ENCODE measurements around the gene BCL3.
"Not testable (repeated sequence)": the region's sequence is repeated elsewhere in the genome, so short reads cannot be mapped to it uniquely, and the experiment has no call there.

The BCL3 gene, protein sequence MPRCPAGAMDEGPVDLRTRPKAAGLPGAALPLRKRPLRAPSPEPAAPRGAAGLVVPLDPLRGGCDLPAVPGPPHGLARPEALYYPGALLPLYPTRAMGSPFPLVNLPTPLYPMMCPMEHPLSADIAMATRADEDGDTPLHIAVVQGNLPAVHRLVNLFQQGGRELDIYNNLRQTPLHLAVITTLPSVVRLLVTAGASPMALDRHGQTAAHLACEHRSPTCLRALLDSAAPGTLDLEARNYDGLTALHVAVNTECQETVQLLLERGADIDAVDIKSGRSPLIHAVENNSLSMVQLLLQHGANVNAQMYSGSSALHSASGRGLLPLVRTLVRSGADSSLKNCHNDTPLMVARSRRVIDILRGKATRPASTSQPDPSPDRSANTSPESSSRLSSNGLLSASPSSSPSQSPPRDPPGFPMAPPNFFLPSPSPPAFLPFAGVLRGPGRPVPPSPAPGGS

DNA sequence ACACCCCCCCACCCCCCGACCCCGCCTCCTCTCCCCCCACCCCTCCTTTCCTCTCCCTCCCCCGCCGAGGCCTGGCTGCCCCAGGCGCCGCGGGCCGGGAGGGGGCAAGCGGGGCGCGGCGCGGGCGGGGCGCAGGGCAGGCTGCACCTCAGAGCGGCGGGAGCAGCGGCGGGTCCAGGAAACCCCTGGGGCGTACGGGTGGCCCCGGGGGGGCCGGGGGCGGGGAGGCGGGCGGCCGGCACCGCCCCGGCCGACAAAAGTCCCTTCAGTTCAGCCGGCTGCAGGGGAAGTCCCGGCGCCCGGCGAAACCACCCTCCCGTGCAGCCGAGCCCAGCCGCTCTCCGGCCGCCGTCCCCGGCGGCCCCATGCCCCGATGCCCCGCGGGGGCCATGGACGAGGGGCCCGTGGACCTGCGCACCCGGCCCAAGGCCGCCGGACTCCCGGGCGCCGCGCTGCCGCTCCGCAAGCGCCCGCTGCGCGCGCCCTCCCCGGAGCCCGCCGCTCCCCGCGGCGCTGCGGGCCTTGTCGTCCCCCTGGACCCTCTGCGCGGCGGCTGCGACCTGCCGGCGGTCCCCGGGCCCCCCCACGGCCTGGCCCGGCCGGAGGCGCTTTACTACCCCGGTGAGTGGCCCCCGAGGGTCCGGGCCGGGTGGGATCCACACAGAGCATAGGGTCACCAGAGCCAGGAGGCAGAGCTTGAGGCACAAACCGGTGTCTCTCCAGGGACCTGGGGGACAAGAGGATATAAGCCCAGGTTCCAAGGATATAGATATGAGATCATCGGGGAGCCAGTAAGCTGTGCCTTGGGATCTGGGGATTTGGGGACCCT is at the start of gene BCL3:
BCL3 (plus strand) TSS at position 283 of the 829 bp plus-strand sequence; CDS start at position 366, 83 bp downstream.
- DNase-seq = no peak

DNA sequence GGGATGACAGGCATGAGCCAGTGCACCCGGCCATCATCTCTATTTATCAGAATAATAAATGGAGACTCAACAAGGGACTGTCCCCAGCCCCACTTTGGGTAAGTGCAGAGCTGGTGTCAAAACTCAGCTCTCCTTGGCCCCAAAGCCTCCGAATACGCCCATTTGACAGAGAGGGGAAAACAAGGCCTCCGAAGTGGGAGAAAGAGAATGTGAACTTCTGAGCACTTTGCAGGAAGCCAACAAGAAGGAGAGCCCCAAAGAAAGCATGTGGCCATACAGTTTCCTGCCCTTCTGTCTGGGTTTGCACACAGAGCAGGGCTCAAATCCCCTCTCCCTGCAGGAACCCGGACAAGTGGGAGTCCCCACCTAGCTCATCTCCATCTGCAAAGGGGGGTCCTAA is 48.0 kb upstream of the BCL3 start:
- DNase-seq = no peak

DNA sequence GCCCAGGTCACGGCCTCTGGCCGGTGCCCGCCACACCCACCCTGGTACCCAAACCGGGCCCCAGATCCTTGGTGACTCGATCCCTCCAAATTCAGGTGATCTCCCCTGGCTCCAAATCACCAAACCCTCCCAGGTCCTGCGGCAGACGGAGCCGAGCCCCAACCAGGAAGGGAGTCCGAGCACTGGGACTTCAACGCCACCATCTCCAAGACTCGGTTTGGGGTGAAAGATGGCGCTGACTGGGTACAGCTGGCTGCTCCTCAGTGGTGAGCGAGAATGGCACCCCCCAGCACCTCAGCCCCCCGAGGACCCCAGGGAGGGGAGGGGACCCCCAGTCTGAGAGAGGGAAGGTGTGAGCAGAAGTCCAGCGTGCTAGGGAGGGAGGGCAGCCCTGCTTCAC is 47.3 kb upstream of the BCL3 start:
- no peak for DNase-seq

DNA sequence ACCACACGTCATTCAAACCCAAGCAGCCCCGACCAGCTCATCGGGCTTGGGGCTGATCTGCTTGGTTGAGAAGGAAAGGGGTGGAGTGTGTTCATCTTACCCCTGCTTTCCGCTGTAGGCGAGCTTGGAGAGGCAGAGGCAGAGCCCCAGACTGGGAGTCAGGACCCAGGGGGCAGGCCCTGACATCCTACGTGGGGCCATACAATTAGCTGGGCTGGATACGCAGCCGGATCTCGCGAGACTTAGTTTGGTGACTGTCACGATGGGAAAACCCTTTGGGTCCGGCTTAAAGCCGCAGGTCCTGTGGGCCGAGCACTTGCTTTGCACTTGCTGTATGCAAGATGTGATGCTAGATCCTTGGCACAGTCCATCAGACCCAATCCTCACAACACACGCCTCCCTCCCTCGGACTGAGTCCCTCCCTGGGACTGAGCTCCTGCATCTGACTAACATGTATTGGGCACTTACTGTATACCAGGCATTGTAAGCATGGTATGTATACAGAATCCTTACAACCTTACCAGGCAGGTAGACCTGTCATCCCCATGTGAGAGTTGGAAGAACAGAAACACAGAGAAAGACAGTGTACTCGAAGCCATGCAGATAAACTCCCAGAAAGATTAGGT is 45.8 kb upstream of the BCL3 start:
- no peak for DNase-seq

DNA sequence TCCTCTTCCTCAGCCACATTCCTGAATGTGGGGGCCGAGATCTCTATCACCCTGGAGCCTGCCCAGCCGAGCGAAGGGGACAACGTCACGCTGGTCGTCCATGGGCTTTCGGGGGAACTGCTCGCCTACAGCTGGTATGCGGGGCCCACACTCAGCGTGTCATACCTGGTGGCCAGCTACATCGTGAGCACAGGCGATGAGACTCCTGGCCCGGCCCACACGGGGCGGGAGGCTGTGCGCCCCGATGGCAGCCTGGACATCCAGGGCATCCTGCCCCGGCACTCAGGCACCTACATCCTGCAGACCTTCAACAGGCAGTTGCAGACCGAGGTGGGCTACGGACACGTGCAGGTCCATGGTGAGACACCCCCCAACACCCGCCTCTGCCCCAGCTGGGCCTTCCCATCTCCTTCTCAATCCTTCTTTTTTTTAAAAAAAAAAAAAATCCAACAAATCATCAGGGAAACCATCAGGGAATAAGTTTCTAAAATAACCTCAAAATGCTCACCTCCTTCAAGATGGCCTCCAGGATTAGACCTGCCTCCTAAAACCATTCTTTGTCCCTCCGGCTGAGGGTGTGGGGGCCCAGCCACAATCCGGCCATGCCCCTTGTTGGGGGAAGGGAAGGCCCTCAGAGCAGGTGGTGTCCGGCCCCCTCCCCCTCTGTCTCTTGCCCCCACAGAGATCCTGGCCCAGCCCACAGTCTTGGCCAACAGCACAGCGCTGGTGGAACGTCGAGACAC is 45.0 kb upstream of the BCL3 start:
- DNase-seq = no peak

DNA sequence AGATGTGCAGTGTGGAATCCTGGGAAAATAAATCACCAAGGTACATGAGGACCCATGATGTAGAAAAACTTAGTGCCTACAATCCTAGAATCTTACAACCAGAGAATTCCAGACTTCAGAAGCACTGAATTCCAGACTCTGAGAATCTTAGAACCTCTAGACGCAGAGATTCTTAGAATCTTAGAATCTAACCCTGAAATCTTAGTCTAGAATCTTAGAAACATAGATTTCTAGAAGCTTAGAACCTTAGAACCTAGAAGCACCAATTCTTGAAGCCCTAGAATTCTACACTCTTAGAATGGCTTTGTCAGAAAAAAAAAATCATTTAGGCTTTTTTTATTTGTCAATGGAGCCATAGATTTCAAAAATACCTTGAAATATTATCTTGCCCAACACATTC is 43.5 kb upstream of the BCL3 start:
- DNase-seq = no peak

DNA sequence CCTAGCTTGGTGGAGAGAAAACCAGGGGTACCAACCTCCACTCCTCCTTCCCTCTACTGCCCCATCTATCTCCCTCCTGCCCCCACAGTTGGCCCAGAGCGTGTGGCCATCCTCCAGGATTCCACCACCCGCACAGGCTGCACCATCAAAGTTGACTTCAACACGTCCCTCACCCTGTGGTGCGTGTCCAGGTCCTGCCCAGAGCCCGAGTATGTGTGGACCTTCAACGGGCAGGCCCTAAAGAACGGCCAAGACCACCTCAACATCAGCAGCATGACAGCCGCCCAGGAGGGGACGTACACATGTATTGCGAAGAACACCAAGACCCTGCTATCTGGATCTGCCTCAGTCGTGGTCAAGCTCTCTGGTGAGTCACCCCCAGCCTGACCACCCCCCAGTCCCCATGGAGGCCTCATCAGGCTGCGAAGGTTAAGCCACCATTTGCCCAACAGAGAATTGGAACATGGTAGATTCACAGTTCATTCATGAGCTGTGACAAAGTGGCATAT is 43.0 kb upstream of the BCL3 start:
- no peak for DNase-seq

DNA sequence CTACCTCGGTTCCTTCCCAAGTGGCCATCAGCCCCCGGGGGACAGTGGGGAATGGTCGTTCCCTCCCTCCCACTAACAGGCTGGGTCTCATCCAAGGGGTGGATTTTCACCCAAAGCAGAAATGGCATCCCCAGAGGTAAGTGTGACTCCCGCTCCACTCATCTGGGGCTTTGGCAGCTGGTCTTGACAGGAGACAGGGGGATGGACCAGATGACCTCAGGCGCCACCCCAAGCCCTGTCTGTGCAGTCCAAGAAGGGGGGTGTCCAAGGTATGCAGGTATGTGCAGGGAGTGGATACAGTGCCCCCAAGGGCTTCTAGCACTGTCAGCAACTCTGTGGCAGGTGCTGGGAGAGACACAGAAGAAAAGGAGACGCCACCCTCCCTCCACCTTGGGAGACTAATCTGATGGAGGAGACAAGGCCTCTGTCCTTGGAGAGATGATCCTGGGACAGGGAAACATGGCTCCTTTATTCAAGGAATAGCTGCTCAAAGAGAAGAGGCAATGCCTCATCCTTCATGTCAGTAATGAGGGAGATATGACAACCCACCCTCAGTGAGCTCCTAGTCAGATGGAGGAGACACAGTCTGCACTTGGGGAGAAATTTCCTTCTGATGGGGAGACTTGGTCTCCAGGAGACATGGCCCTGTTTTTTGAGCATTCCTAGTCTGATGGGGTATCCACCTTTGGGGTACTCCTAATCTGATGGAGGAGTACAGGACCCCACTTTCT is 41.8 kb upstream of the BCL3 start:
- DNase-seq = no peak

DNA sequence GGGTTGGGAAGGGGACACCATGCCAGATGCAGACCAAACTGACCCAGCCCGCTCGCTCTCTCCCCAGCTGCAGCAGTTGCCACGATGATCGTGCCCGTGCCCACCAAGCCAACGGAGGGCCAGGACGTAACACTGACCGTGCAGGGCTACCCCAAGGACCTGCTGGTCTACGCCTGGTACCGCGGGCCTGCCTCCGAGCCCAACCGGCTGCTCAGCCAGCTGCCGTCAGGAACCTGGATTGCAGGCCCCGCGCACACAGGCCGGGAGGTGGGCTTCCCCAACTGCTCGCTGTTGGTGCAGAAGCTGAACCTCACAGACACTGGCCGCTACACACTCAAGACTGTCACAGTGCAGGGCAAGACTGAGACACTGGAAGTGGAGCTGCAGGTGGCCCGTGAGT is 40.7 kb upstream of the BCL3 start:
- no peak for DNase-seq

DNA sequence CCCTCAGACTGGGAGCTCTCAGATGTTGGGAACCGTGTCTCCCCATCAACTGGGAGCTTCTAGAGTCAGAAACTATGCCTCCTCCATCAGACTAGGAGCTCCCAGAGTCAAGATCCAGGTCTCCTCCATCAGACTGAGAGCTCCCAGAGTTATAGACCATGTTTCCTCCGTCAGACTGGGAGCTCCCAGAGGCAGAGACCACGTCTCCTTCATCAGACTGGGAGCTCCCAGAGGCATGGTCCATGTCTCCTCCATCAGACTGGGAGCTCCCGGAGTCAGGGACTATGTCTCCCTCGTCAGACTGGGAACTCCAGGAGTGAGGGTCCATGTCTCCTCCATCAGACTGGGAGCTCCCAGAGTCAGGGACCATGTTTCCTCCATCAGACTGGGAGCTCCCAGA is 39.6 kb upstream of the BCL3 start:
- DNase-seq = no peak

DNA sequence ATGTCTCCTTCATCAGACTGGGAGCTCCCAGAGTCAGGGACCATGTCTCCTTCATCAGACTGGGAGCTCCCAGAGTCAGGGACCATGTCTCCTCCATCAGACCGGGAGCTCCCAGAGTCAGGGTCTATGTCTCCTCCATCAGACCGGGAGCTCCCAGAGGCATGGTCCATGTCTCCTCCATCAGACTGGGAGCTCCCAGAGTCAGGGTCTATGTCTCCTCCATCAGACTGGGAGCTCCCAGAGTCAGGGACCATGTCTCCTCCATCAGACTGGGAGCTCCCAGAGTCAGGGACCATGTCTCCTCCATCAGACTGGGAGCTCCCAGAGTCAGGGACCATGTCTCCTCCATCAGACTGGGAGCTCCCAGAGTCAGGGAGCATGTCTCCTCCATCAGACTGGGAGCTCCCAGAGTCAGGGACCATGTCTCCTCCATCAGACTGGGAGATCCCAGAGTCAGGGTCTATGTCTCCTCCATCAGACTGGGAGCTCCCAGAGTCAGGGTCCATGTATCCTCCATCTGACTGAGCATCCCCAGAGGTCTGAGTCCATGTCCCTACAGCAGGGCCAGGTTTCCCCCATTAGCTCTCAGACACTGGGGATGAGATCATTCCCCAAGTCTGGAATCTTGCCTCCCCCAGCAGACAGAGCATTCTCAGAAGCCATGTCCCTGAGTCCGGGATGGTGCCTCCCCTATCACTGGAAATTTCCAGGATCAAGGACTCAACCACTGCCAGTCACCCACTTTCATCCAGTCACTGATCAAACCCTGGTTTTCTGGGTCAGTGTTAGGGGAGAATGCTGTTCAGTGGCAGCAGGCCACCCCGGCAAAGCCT is 38.9 kb upstream of the BCL3 start:
- DNase-seq = not testable (repeated sequence)

DNA sequence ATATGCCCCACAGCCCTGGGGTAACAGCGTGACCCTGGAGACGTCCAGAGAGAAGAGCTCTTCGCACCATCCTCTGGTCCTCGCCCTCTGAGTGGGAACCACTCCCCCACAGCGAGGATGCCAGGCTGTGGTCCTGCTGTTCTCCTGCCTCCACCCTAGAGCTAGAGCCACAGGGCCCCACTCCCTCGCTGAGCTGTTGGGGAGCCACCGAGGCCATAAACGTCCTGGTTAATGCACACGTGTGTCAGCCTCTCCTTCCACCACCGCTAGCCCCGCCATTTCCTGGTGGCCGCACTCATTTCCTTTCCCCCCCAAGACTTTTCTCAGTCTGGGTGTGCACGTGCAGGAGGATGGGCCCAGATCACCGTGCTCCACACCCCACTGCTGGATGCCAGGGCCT is 38.0 kb upstream of the BCL3 start:
- DNase-seq = no peak

DNA sequence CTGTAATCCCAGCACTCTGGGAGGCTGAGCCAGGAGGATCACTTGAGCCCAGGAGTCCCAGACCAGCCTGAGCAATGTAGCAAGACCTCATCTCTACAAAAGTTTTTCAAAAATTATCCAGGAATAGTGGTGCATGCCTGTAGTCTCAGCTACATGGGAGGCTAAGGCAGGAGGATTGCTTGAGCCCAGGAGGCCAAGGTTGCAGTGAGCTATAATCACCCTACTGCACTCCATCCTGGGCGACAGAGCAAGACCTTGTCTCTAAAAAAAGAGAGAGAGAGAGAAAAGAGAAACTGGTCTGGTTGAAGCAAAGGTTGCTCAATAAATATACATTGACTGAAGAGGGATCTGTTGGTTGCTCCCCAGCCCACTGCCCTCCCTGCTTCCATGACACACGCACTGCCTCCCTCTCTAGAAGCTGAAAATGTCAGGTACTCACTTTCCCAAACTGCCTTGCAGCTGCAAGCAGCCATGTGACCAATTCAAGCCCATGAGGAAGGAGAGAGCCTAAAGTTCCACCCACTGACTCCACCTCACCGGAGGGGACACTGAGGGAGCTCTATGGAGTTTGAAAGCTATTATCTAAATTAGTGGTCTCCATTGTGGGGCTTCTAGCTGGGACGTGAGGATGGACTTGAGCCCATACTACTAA is 35.5 kb upstream of the BCL3 start:
- no peak for DNase-seq

DNA sequence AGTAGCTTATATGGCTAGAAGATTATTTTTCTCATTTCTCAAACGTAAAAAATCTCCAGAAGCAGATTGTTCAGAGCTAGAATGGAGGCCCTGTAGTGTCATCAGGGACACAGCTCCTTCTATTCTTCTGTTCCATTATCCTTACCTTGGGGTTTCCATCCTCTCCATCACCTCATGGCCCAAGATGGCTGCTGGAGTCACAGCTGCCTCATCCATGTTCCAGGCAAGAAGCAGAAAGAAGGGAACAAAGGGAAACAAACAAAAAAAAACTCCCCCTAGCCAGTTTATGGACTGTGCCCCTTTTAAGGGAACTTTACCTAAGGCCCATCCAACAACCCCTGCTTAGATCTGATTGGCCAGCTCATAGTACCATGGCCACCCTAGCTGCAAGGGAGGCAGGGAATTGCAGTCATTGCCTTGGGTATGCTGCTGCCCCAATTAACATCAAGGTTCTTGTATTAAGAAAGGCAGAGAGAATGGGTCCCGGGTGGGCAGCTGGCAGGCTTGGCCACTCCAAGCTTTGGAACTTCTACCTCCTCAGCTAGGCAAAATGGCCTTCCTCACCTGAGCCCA is 33.8 kb upstream of the BCL3 start:
- no peak for DNase-seq

DNA sequence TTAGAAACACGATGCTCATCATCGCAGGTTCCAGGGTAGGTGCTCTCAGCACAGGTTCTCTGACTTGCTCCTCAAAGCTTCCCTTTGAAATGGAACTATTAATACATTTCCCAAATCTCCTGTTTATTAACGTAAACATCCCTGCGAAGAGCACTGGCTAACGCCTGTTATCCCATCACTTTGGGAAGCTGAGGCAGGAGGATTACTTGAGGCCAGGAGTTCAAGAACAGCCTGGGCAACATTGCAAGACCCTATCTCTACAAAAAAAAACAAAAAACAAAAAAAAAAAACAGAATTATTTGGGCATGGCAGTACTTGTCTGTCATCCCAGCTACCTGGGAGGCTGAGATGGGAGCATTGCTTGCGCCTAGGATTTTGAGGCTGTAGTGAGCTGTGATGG is 30.9 kb upstream of the BCL3 start:
- DNase-seq = no peak

DNA sequence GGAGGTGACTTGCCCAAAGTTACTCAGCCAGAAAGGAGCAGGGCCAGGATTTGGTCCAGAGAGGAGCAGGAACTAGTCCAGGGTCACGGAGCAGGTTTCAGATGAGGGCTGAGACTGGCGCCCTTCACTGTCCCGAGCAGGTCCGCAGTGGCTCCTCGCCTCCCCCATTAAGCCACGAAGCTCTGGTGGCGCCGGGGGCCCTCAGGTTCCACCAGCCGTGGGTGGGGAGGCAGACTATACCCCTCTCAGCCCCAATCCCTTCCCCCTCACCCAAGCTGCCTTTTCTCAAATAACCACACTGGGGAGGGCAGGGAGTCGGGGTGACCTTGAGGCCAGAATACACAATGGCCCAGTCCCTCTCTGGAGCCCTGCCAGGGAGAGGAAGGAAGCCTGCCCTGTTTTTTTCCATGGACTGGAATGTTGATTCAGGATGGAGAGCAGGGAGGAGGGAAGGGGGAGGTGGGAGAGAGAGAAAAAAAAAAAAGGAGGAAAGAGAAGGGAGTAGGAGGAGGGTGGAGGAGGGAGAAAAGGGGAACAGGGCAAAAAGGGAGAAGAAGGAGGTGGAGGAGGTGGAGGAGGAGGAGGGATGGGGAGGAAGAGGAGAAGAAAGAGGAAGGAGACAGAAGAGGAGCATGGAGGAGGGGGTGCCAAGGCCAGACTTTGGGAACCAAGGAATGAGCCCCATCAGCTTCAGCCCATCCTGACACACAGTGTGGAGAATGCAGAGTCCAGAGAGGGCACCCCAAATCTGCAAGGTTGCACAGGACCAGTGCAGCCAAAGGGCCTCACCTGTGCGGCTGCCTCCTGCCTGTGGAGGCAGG is 29.9 kb upstream of the BCL3 start:
- no peak for DNase-seq

DNA sequence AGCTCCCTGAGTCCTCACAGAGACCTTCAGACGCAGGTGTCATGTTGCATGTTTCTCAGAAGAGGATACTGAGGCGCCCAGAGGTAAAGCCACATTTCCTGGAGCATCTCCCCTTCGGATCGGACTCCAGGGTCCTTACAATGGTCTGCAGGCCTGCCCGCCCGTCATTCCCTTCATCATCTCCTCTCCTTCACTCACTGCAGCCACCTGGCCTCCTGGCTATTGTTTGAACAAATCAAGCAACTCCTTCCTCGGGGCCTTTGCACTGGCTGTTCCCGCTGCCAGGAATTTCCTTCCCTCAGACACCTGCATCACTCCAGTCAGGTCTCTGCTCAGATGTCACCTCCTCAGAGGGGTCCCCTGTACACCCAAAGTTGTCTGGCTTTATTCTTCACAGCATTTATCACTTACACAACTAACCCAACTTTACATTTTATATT is 29.2 kb upstream of the BCL3 start:
- DNase-seq = no peak

DNA sequence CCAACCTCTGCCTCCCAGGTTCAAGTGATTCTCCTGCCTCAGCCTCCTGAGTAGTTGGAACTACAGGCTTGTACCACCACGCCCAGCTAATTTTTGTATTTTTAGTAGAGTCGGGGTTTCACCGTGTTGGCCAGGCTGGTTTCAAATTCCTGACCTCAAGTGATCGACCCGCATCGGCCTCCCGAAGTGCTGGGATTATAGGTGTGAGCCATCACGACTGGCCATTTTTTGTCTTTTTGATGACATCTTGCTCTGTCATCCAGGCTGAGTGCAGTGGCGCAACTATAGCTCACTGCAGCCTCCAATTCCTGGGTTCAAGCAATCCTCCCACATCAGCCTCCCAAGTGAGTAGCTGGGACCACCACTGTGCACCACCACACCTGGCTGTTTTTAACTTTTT is 28.1 kb upstream of the BCL3 start:
- DNase-seq = not testable (repeated sequence)

DNA sequence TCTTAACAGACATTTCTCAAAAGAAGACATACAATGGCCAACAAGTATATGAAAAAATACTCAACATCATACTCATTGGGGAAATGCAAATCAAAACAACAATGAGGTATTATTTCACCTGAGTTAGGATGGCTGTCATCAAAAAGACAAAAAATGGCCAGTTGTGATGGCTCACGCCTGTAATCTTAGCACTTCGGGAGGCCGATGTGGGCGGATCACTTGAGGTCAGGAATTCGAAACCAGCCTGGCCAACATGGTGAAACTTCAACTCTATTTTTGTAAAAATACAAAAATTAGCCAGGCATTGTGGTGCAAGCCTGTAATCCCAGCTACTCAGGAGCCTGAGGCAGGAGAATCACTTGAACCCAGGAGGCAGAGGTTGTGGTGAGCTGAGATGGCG is 27.6 kb upstream of the BCL3 start:
- DNase-seq = no peak

All from NCI-H187 treated with DMSO at 0.1 percent for 48 hours (cell line).